D341Med (cell line): ENCODE results near the gene EPC2.
A peak's percentile ranks its signal among the peaks of the same experiment; 100 is the strongest.
"Not testable (repeated sequence)": the region's sequence is repeated elsewhere in the genome, so short reads cannot be mapped to it uniquely, and the experiment has no call there.

Experiments
- DNase-seq: peaks from one replicate; pipeline ENCODE4 v3.0.0; 2012; ENCODE audit warnings: low spot score

Gene EPC2

DNA sequence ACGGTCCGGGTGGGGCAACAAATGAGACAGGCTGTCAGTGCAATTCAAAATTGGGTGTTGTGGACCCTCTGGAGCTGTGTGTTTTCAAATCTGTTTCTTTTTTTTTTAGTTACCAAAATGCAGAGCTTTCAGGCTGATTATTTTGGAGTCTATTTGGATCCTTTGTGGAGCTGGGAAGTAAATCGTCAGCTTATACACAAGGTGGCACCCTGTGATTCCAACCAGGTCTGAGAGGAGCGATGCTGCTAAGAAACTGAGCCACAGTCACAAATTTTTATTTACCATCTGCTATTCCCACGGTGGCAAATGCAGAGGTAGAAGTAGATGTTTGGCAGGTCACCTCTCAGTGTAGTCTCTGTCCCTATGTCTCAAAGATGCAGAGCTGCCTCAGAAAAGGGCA, 3.8 kb upstream of the EPC2 start:
- DNase-seq, result peak; percentile 21

DNA sequence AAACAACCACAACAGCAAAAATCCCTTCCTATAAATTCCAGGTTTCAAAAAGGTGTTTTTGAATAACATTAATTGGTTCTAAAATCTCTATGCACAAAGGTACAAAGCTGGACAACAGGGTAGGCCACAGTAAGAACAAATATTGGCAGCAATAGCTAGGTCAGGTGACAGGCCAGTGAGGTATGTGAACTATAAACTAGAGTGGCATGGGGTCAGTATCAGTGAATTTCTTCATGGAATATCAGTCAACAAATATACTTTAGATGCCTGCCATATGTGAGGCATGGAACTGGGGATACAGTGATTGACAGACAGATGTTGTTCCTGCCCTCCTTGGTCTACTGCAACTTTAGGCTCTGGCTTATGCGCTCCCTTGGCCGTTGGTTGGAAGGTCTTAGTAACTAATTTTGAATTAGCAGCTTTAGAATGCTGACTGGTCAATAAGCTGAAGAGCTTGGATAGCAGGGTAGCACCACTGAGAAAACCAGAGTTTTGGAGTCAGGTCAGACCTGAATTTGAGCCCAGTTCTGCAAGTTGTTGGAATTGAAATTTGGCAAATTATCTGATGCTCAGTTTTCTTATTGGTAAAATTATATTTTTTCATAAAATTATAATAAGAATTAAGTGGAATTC, 2.3 kb upstream of the EPC2 start:
- DNase-seq, result no peak

DNA sequence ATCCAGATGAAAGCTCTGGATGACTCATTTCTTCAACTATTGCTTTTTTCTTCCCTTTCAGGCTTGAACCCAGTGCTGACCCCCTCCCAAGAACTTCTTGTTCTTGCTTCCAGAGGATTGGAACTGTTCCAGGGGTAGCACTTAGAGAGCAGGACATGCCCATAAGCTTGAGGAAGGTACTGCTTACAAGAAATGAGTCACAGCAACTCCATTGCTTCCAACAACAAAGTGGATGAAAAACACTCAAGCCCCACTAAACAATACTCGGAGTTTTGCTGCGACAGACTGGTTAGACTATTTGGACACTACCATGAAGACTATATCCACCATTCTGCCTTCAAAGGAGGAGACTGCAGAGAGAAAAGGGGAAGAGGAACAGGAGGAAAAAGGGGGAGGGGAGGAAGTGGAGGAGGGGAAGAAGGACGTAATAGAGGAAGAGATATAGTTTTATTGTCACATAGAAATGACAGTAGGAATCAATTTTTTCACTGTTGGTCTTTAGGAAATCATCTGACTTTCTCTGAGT, 1.6 kb upstream of the EPC2 start:
- DNase-seq, result no peak

DNA sequence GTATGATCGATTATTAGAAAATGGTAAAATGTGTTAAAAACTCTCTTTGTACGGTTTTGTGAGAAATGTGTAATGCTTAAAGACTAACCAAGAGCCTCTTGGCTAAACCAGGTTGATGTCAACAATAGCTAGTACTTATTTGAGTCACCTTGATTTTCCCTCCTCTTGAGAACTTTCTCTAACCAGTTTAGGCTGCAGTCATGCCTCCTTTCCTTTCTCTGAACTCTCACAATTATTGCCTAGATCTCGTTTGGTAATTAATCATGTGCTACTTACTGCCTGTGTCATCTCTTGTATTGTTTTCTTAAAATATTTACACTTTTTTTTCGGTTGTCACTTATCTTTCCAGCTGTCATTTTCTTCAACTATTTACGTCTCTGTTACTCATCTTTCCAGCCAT, 1.1 kb upstream of the EPC2 start:
- no peak for DNase-seq

DNA sequence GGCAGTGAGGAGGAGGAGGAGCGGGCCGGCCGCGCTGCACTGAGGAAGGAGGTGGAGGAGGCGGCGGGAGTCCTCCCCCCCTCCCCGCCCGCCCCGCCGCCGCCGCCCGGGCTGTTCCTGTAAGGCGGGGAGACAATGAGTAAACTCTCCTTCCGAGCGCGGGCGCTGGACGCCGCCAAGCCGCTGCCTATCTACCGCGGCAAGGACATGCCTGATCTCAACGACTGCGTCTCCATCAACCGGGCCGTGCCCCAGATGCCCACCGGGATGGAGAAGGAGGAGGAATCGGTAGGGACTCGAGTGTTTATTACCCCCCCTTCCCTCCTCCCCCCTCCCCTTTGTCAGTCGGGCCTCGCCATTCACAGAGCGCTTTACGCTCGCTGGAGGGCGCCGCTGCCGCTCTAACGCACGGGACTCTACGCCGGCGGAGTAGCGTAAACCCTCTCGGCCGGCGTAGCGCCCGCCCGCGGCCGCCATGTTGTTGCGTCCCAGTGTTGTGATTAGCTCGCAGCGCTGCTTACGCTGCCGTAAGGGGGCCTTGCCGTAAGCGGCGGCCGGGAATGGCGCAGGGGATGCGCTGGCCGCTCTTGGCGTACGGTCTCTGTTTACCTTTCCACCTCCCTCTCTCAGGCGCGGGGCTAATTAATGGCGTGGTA, 460 bp downstream of the EPC2 start:
- DNase-seq, result peak; percentile 86

DNA sequence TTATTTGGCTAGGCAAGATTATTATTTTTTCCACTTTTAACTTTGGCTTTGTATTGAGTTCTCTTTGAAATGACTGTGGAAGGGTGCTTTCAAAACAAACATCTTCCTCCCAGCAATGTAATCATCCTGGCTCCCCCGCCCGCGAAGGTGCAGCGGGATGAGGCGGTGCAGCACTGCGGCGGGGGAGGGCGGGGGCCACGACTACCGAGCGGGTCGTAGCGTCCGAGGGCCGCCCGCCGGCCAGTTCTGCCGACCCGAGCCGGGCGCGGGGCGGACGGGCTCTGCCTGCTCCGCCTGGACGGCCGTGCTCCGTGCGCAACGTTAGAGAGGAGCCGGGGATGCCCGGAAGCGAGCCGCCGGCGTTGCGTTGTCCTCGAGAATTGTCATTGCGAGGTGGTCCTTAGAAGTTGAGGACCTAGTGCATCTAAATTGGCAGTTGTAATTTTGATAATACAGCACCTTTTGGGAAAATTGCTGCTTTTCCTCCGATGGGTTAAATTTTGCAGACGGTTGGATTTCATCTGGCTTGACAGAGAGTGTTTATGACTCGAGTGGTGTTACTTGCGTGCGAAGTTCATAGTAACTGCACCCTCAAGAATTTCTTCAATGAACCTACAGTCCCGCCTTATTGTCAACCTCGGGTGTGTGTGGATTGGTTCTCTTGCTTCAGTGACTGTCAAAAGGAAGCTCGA, 1.1 kb downstream of the EPC2 start:
- DNase-seq, result peak; percentile 61

DNA sequence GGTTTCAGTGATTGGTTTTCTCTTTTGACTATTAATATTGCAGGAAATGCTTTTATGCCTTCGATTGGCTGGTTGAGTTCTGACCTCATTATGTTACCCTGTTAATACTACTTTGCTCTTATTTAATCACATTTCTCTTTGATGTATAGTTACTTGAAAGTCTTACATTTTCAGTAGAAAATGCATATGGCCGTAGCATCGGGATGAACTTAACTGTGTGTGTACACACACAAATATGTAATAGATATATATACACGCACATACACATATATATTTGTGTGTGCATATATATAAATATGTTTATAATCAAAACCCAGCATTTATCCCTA, 1.6 kb downstream of the EPC2 start:
- DNase-seq, result no peak

DNA sequence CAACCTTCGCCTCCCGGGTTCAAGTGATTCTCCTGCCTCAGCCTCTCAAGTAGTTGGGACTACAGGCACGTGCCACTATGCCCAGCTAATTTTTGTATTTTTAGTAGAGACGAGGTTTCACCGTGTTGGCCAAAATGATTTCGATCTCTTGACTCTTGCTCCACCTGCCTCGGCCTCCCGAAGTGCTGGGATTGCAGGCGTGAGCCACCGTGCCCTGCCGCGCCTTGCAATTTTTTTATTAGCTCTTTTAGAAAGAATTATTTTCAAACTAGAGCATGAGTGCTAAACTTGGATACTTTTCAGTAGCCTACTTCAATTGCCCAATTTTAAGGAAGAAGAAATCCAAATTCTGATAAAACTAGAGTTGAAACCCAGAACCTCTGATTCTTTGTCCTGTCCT, 3.2 kb downstream of the EPC2 start:
- not testable (repeated sequence) for DNase-seq

DNA sequence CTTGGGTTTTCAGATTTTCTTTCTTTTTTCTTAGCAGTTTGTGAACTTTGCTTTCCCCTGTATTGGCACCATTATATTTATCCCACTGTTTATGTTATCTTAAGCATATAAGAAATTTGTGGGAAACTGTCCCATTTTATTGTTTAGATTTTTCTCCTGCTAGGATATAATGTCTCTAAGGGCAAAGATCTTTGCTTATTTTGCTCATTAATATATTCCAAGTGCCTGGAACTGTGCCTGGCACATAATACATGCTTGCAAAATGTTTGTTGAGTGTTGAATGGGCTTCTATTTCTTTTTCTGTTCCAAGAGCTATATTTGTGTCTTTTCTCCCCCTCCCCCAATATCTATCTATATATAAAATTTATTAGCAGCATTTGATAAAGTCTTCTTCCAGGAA, 5.4 kb downstream of the EPC2 start:
- no peak for DNase-seq

DNA sequence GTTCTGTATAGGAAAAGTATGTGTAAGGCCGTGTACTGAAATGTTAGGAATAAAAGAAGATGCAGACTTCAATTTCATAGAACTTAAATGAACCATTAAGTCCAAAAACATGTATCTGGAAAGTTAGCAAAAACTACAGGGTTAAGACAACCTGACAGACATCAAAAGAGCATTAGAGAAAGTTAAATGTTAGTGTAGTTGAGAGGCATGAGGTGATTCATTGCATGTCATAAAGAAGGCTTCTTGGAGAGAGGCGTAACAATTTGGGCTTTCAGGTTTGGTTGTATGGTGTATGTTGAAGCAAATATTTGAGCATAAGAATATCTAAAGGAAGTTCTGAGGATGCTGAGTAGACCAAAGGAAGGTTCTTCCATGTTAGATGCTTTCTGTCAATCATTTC, 6.3 kb downstream of the EPC2 start:
- DNase-seq, result no peak

DNA sequence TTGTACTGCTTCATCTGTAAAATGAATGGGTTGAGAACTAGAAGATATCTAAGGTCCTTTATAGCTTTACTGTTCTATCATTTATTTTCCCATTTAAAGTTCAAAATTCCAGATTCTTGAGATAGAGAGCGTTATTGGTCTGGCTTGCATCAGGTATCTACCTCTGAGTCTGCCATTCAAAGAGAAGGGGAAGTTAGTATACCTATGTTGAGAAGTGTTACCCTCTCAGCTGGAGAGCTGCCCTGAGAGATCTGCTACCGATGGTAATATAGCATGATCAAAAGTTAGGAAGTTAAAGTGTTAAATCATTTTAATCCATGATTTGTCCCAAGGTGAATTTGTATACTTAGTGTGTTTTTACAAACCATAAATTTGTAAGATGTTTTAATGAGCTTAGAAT, 7.4 kb downstream of the EPC2 start:
- no peak for DNase-seq

DNA sequence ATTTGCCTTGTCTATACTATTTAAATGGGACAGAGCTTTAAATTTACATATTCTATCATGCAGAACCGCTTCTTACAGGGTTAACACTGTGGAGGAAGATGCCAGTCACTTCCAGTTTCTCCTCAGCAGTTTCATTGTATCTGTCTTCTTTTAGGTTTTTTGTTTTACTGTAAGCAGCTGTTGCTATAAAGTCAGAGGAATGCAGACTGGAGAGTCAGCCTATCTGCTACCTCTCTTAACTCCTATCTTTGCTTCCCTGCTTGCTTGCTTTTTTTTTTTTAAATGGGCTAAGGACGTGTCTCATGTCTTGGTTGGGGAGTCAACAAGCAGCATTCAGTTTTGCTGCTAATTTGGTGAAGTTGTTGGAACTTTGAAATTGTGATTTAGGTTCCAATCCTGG, 8.9 kb downstream of the EPC2 start:
- no peak for DNase-seq

DNA sequence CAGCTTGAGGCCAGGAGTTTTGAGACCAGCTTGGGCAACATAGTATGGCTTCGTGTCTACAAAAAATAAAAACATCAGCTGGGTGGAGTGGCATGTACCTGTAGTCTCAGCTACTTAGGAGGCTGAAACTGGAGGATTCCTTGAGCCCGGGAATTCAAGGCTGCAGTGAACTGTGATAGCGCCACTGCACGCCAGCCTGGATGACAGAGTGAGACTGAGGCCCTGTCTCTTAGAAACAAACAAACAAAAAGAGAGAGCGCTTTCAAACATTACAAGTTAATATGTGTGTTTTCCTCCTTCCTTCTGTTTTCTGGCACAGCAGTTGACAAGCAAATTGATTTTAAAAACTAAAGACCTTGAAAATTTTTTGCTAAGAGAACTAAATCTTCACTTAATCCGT, 9.9 kb downstream of the EPC2 start:
- DNase-seq, result no peak

DNA sequence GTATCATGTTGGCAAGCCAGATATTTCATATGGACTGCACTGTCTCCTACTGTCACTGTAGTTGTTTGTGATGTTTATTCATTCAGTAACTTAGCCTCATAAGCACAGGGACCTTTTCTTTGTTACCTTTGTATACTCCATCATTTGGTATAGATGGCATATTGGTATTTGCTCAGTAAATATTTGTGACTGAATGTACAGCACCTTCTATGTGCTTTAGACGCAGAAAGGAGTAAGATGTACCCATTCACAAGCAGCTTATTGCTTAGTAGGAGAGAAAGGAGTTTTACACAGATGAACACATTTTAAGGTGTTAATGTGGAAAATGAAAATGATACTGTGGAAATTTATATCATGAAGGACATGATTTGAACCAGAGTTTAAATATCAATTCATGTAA, 12.0 kb downstream of the EPC2 start:
- no peak for DNase-seq

DNA sequence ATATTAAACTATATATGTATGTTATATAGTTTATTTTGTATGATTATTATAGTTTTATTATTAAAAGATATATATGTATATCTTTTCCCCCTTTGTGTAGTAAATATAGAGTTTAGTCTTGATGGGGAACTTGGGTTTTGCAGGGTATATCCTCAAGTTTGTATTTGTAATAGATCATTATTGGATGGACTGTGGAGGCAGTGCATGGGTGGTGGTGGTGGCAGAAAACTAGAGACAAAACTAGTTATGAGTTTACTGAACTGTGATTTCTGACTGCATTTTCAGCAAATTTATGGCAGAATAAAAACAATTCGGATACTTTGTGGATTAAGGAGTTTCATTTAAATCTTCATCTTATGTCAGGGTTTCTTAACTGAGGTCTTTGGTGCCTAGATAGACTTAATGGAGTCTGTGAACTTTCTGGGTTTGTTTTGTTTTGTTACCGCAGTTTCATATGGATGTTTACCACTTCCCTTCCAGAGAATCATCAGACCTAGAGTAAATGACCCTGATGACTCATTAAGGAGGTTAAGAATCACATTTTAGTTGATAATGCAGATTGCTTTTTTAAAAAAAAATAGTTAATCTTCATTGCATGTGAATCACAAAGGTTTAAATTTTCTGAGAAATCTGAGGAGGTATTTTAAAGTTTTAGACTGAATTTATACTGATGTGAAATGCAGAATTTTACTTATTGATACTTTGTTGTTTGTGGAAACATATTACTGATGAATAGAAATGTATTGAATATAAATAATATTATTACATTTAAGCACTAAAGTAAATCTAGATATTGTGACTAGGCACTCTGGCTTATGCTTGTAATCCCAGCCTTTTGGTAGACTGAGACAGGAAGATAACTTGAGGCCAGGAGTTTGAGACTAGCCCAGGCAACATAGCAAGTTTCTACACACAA, 14.5 kb downstream of the EPC2 start:
- DNase-seq, result no peak

DNA sequence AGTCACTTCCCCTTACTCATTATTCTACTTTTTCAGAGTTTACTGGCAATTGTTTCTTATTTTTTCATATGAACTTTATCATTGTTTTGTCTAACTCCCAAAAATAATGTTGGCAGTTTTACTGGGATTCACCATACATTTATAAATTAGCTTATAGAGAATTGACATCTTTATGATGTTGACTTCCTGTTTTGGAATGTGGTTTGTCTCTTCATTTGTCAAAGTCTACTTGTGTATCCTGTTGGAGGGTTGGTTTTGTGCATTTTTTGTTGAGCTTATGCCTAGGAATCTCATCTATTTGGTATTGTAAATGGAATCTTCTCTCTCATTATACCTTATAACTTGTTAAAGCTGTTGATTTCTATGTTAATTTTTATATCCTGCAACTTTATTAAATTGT, 16.4 kb downstream of the EPC2 start:
- no peak for DNase-seq

DNA sequence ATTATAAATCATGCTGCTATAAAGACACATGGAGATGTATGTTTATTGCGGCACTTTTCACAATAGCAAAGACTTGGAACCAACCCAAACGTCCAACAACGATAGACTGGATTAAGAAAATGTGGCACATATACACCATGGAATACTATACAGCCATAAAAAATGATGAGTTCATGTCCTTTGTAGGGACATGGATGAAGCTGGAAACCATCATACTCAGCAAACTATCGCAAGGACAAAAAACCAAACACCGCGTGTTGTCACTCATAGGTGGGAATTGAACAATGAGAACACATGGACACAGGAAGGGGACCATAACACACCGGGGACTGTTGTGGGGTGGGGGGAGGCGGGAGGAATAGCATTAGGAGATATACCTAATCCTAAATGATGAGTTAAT, 17.8 kb downstream of the EPC2 start:
- DNase-seq, result not testable (repeated sequence)

DNA sequence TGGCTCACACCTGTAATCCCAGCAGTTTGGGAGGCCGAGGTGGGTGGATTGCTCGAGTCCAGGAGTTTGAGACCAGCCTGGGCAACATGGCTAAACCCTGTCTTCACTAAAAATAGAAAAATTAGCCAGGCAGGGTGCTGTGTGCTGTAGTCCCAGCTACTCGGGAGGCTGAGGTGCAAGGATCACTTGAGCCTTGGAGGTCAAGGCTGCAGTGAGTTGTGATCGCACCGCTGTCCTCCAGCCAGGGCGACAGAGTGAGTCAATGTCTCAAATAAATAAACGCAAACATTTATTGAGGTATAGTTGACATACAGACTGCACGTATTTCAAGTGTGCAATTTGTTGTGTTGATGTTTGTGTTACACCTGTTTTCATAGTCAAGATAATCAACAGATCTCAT, 19.7 kb downstream of the EPC2 start:
- DNase-seq, result no peak

DNA sequence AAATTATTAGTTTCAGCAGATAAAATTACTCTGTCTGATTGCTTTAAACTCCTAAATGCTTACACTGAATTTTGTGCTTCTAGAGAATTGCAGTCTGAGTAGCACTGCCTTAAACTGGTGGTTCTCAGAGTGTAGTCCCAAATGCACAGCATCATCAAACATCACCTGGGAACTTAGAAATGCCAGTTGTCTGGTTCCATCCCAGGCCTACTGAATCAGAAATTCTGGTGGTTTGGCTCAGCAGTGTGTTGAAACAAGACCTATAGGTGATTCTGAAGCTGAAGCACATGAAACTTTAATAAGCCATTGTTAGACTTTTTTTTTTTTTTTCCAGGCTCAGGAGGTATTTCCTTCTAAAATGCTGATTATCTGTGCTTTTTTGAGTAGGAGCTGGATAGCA, 22.0 kb downstream of the EPC2 start:
- DNase-seq, result no peak

DNA sequence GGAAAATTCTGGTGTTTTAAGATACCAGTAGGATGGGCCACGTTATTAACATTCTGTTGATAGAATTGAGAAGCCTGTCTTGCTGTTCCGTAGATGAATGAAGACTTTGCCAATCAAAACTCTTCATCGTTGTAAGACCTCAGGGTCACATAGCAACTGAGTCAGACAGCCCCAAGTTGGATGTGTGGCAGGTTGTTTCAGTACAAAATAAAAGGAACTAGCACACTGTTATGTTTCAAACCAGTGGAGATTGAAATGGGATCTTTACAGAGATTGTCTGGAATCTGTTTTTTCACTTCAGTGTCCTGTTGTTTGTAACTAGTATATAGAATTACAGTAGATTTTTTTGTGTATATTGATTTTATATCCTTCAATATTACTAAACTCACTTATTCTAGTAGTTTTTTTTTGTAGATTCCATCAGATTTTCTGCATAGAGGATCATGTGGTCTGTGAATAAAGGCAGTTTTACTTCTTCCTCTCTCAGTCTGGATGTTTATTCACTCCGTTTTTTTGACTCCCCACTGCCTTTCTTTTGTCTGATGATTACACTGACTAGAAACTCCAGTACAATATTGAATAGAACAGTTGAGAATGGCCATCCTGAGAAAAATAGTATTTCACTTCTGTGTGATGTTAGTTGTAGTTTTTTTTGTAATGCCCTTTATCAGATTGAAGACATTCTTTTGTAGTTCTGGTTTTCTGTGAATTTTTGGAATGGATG, 22.7 kb downstream of the EPC2 start:
- DNase-seq, result no peak

DNA sequence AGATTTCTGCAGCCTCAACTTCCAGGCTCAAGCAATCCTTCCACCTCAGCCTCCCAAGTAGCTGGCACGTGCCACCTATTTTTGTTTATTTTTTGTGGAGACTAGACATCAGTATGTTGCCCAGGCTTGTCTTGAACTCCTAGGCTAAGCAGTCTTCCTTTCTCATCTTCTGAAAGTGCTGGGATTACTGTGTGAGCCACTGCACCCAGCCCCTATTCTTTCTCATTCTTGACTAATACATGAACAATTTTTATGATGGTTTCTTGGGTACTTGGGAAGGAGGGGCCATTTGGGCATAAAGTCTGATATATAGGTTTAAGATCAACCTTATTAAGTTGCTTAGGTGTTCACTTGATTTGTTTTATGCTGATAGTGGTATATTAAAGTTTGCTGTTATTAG, 26.2 kb downstream of the EPC2 start:
- DNase-seq, result no peak
